Parathyroid adenoma (tissue), 2 donors: ENCODE data around the gene EFCAB10.

Experiments
- H2AFZ ChIP-seq: fragments of 300-600 bp; sonication (generic); one replicate; pipeline ENCODE4 v1.7.0; 2017; ENCODE audit warnings: antibody characterized with exemption, mild to moderate bottlenecking
- H3K27ac ChIP-seq: fragments of 300-600 bp; sonication (generic); one replicate; pipeline ENCODE4 v1.7.0; 2017
- H3K27me3 ChIP-seq: fragments of 300-600 bp; sonication (generic); one replicate; pipeline ENCODE4 v1.7.0; 2017; ENCODE audit warnings: low read length; ENCODE audit not compliant: control insufficient read depth, insufficient read depth
- H3K36me3 ChIP-seq: fragments of 300-600 bp; sonication (generic); one replicate; pipeline ENCODE4 v1.7.0; 2017; ENCODE audit warnings: low read length; ENCODE audit not compliant: control insufficient read depth, insufficient read depth
- H3K4me1 ChIP-seq: fragments of 300-600 bp; sonication (generic); one replicate; pipeline ENCODE4 v1.7.0; 2017; ENCODE audit warnings: control low read depth
- H3K4me2 ChIP-seq: fragments of 300-600 bp; sonication (generic); one replicate; pipeline ENCODE4 v1.7.0; 2017; ENCODE audit warnings: low read length
- H3K4me3 ChIP-seq: fragments of 300-600 bp; sonication (generic); one replicate; pipeline ENCODE4 v1.7.0; 2017; ENCODE audit warnings: low read depth, low read length
- H3K79me2 ChIP-seq: fragments of 300-600 bp; sonication (generic); one replicate; pipeline ENCODE4 v1.7.0; 2017; ENCODE audit warnings: control low read depth
- H3K9ac ChIP-seq: fragments of 300-600 bp; sonication (generic); one replicate; pipeline ENCODE4 v1.7.0; 2017; ENCODE audit warnings: mild to moderate bottlenecking
- H3K9me3 ChIP-seq: fragments of 300-600 bp; sonication (generic); one replicate; pipeline ENCODE4 v1.7.0; 2017; ENCODE audit warnings: low read length; ENCODE audit not compliant: control insufficient read depth
- TF ChIP-seq, protein P1 (sequence below): fragments of 300-600 bp; sonication (generic); IDR thresholded peaks from one replicate; pipeline ENCODE4 v1.7.0; 2017; ENCODE audit warnings: antibody characterized with exemption, mild to moderate bottlenecking
- donor health status: primary hyperparathyroidism.

Gene EFCAB10

DNA sequence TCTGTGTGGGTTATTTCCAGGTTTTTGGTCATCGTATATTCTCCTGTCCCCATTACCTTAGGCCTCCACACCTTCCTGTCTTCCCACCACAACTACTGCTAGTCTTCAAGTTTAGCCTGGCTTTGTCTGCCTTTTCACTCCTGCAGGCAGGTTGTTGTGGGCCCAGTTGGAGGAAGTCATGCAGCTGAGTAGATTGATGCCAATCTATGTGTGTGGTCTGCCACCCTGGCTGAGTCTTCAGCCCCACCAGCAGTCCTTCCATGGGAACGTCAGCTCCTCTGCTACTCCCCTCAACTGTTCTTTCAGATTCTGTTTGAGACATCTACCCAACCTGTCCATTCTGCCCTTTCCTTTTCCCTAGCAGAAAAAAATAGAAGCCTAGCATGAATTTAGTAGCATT lies 43.0 kb downstream of the EFCAB10 start:
- Histone ChIP-seq H2AFZ (no peak overlapping the region), H3K4me3 (no peak overlapping the region), H3K9ac (no peak overlapping the region), H3K79me2 (peaks cover 2% of the 10 kb centered on the region), H3K4me1 (no peaks in the 10 kb centered on the region), H3K4me2 (no peak overlapping the region), H3K9me3 (no peaks in the 10 kb centered on the region), H3K27ac (no peak overlapping the region), H3K36me3 (no peaks in the 10 kb centered on the region), H3K27me3 (no peaks in the 10 kb centered on the region)
- TF ChIP-seq, protein P1, sequence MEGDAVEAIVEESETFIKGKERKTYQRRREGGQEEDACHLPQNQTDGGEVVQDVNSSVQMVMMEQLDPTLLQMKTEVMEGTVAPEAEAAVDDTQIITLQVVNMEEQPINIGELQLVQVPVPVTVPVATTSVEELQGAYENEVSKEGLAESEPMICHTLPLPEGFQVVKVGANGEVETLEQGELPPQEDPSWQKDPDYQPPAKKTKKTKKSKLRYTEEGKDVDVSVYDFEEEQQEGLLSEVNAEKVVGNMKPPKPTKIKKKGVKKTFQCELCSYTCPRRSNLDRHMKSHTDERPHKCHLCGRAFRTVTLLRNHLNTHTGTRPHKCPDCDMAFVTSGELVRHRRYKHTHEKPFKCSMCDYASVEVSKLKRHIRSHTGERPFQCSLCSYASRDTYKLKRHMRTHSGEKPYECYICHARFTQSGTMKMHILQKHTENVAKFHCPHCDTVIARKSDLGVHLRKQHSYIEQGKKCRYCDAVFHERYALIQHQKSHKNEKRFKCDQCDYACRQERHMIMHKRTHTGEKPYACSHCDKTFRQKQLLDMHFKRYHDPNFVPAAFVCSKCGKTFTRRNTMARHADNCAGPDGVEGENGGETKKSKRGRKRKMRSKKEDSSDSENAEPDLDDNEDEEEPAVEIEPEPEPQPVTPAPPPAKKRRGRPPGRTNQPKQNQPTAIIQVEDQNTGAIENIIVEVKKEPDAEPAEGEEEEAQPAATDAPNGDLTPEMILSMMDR = no peak

DNA sequence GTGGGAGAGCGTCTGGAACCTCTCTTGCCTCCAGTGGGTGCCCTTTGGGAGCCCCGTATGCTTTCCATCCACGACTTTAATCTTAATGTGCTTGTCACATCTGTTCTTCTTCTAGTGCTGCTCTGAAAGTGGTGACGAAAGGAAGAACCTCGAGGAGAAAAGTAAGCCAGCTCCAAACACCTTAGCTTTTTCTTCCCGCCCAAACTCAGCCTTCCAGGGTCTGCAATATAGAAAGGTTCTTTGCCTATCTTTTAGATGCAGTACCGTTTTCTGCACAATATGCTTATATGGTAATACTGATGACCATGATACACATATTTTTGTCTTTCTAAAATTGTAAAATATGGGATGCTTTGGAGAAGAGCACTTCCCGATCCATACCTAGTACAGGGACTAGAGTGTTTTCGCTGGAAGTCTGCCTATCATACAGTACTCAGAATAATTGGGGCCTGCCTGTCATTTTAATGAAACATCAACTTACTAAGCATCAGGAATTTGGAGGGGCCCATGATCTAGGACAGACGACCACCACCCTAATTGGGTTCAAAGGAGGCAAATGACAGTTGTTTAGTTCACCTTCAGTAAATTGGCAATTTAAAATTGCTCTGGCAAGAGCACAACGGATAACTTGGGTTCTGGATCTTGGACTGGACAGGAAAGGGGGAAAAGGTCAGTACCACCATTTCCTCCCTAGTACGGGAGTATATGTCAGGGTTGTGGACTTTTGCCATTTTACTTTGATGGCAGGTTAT lies 48.4 kb downstream of the EFCAB10 start:
- peak overlapping the region; percentile 84 for H2AFZ ChIP-seq
- no peaks in the 10 kb centered on the region for H3K36me3 ChIP-seq
- peak overlapping the region; percentile 72 for H3K27ac ChIP-seq
- H3K4me3 ChIP-seq = peak overlapping the region; percentile 97
- peaks cover 6% of the 10 kb centered on the region for H3K4me1 ChIP-seq
- peaks cover 10% of the 10 kb centered on the region for H3K79me2 ChIP-seq
- peak overlapping the region; percentile 85 for H3K4me2 ChIP-seq
- TF ChIP-seq, protein P1 = no peak
- peak overlapping the region; percentile 53 for H3K9ac ChIP-seq
- no peaks in the 10 kb centered on the region for H3K9me3 ChIP-seq
- no peaks in the 10 kb centered on the region for H3K27me3 ChIP-seq

DNA sequence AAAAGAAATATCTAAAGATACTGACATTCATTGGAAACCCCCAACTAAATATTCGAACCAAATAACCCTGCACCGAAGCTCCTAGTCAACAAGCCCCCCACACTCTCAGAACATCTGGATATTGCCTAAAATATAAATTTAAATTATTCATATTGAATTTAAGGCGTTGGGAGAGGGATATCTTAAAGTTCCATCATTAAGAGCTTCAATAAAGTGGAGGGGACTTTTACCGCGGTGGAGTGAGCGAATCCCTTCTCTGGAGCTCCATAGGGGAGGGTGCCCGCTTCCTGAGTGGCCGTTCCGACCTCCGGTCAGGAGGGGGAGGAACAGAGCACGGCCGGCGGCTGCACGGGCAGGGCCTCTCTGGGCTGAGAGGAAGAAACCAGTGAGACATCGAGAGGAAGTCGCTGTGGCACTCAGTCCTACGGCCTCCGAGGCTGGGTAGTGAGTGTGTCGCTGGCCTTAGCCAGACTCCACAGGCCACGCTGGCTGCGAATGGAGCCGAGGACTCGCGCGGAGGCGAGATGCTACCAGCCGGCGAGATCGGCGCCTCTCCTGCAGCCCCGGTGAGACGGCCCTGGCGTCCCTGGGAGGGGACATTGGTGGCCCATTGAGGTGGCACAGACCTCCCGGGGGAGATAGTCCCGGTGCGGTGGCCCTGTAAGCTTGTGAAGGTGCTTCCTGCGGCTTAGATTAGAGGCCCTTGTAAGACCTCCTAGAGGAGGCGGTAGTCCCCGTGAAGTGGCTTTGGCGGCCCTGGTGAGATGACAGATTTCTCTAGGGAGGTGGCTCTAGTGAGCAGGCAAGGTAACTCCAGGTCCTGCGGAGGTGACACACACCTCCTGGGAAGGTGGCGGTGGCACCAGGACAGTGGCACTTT lies 49.3 kb downstream of the EFCAB10 start, which contains the start of gene RINT1:
Gene RINT1 (plus strand): TSS at position 410 of the 880 bp plus-strand sequence. CDS start 115 bp downstream, at position 525.
- Histone ChIP-seq H3K9ac (peak within 1 kb of the TSS; percentile 53), H3K79me2 (peaks cover 10% of the 10 kb centered on the region), H3K4me1 (peaks cover 6% of the 10 kb centered on the region), H3K36me3 (no peaks in the 10 kb centered on the region), H3K9me3 (no peaks in the 10 kb centered on the region), H3K4me3 (peak within 1 kb of the TSS; percentile 97), H3K4me2 (peak within 1 kb of the TSS; percentile 85), H2AFZ (peak within 1 kb of the TSS; percentile 84), H3K27ac (peak within 1 kb of the TSS; percentile 72), H3K27me3 (no peaks in the 10 kb centered on the region)
- TF ChIP-seq, protein P1 = peak; percentile 75

DNA sequence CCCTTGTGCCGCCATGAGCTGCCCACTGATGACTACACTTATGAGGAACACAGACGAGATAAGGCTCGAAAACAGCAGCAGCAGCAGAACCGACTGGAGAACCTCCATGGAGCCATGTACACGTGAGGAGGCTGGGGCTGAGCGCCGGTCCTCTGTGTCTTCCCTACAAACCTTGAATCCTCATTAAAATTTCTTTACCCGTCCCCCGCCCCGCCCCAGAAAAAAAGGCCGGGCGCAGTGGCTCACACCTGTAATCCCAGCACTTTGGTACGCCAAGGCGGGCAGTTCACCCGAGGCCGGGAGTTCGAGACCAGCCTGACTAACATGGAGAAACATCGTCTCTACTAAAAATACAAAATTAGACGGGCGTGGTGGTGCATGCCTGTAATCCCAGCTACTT lies 50.7 kb downstream of the EFCAB10 start:
- no peak overlapping the region for H3K27ac ChIP-seq
- no peaks in the 10 kb centered on the region for H3K9me3 ChIP-seq
- TF ChIP-seq, protein P1 = no peak
- no peaks in the 10 kb centered on the region for H3K27me3 ChIP-seq
- H3K36me3 ChIP-seq = no peaks in the 10 kb centered on the region
- no peak overlapping the region for H3K9ac ChIP-seq
- H3K4me3 ChIP-seq = no peak overlapping the region
- no peak overlapping the region for H3K4me2 ChIP-seq
- H3K4me1 ChIP-seq = peaks cover 6% of the 10 kb centered on the region
- H2AFZ ChIP-seq = no peak overlapping the region
- H3K79me2 ChIP-seq = peaks cover 10% of the 10 kb centered on the region
